Endothelial cell of umbilical vein (primary cell): ENCODE results near the gene PROC.

Experiments used
- EZH2 ChIP-seq: IDR thresholded peaks from 2 replicates; pipeline ENCODE4 v1.6.1; 2012; ENCODE audit warnings: borderline replicate concordance, low read depth, mild to moderate bottlenecking, moderate library complexity, low read length, inconsistent platforms; ENCODE audit not compliant: severe bottlenecking
- JUN ChIP-seq: IDR thresholded peaks from 2 replicates; pipeline ENCODE4 v1.6.1; 2011; ENCODE audit warnings: borderline replicate concordance, low read depth; ENCODE audit not compliant: insufficient read length, insufficient read depth
- POLR2A ChIP-seq: IDR thresholded peaks from 2 replicates; pipeline ENCODE4 v1.6.1; 2012; ENCODE audit warnings: low read depth, mild to moderate bottlenecking, control low read depth, low read length
- TF ChIP-seq, protein P1 (sequence below), 2 donors: IDR thresholded peaks; 1 replicate in 1 of 2; 2 replicates in 1 of 2; pipeline ENCODE4 v1.5.1; 2011; ENCODE audit warnings: low read length in 2 of 2, mild to moderate bottlenecking in 2 of 2, moderate library complexity in 2 of 2, control low read depth in 1 of 2, inconsistent platforms in 1 of 2, low read depth in 1 of 2; ENCODE audit not compliant: insufficient read depth in 1 of 2; ENCODE audit errors: extremely low read depth in 1 of 2

DNA sequence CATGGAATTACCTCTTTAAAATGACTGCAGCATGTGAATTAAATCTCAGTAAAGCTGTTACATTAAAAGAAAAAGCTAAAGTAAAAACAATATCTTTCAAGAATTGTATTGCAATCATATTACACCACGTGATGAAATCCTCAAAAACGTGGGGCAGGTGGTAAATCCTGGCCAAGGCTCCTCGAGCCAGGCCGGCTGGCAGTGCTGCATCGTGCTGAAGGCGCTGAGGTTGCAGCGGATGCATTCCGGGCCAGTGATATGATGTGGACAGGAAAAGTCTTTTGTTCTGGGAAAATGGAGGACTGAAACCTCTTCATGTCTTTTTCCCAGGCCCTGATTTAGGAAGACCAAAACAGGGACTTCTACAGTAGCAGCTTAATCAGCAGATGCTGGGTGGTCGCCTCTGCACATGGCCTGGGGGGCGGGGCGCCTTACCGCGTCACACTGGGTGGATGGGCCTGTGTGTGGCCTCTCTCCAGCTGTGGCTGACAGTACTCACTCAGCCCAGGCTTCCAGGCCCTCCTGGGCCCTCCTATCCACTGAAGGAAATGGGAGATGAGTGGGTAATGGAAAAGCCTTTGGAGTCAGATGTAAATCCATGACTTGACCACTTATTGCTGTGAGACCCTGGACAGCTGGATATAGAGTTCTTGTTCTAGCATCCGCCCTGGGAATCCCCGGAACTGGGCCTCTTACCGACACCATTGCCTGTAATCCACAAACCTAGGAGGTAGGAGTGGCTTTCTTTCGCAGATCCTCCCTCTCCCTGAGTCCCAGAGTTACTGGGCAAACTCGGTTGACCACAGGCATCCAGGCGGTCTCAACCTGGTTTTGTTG lies 45.1 kb downstream of the PROC start:
- TF ChIP-seq JUN (no peak), POLR2A (no peak), EZH2 (no peak)
- TF ChIP-seq, protein P1, sequence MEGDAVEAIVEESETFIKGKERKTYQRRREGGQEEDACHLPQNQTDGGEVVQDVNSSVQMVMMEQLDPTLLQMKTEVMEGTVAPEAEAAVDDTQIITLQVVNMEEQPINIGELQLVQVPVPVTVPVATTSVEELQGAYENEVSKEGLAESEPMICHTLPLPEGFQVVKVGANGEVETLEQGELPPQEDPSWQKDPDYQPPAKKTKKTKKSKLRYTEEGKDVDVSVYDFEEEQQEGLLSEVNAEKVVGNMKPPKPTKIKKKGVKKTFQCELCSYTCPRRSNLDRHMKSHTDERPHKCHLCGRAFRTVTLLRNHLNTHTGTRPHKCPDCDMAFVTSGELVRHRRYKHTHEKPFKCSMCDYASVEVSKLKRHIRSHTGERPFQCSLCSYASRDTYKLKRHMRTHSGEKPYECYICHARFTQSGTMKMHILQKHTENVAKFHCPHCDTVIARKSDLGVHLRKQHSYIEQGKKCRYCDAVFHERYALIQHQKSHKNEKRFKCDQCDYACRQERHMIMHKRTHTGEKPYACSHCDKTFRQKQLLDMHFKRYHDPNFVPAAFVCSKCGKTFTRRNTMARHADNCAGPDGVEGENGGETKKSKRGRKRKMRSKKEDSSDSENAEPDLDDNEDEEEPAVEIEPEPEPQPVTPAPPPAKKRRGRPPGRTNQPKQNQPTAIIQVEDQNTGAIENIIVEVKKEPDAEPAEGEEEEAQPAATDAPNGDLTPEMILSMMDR (IDR thresholded peaks at IDR 0.05; ENCODE audit: extremely low read depth in 1 of 2, insufficient read depth in 1 of 2, low read depth in 1 of 2, low read length in 2 of 2): no peak
